Bronchial epithelial cell (primary cell): ENCODE data around the gene SEMA6A. TPM values are rescaled to one million over a fixed set of nuclear protein-coding genes. Genes with fewer than 3 reads are reported as not detected.

Experiments used
- DNase-seq: peaks from one replicate; pipeline ENCODE4 v3.0.0-alpha.2; 2010; ENCODE audit warnings: low read depth
- FAIRE-seq: peaks from 2 replicates; lab custom pipeline; 2011; peaks lifted over from hg19 to GRCh38; lab: Jason Lieb, UNC
- H3K27me3 ChIP-seq: 2 replicates; pipeline ENCODE4 v1.5.1; 2011; ENCODE audit warnings: low read length; ENCODE audit not compliant: control insufficient read depth, insufficient read depth
- H3K36me3 ChIP-seq: 2 replicates; pipeline ENCODE4 v1.5.1; 2011; ENCODE audit warnings: low read length; ENCODE audit not compliant: control insufficient read depth, insufficient read depth
- H3K4me3 ChIP-seq: 2 replicates; pipeline ENCODE4 v1.5.1; 2011; ENCODE audit warnings: mild to moderate bottlenecking, low read depth, low read length, control low read depth
- CTCF ChIP-seq: IDR thresholded peaks from 2 replicates; pipeline ENCODE4 v1.5.1; 2011; ENCODE audit warnings: mild to moderate bottlenecking, moderate library complexity, low read length, control low read depth, inconsistent platforms; ENCODE audit not compliant: insufficient read depth, severe bottlenecking
- total RNA-seq: library from RNA; depleted of rRNA; stranded (reverse); fragments of >200 nt; gene quantifications from 2 replicates; pipeline ENCODE4 v1.2.1, GENCODE V29; 2014

Gene SEMA6A
- total RNA-seq, 1 donor from 2014 or later = 0.53 TPM

DNA sequence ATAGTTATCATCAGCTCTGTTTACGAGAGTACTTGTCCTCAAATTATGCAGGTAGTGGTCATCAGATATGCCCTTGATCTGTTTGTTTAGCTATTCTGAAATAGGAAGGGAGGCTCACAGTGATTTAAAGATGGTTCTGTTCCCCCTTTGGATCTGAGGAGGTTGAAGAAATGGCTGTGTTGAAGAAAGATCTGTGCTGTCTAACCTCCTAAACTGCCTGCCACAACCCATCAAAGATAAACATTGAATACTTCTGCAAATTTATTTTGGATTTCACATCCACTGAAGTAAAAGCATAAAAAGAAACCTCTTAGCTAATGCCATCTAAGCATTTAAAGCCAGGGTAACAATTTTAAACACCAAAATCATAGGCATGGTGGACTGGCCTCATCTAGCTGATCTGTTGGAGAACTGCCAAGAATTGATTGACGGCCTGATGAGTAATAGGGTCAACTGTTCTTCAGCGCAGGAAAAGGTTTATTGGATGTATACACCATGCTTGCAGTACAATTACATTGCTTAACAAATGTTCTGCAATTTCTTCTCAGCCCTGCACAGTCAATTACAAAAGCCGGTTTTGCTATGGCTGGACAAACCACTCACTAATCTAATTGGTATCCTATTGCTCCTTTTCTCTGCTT lies 97.6 kb downstream of the SEMA6A start:
- no peak for TF ChIP-seq CTCF
- Histone ChIP-seq H3K27me3 (no peaks in the 10 kb centered on the region), H3K4me3 (no peak overlapping the region), H3K36me3 (no peaks in the 10 kb centered on the region)
- DNase-seq (peak; percentile 31), FAIRE-seq (no peak)

- no peak for FAIRE-seq
These were observed 99.3 kb downstream of the SEMA6A start for GRCh38 chr5:116475338-116475737.

DNA sequence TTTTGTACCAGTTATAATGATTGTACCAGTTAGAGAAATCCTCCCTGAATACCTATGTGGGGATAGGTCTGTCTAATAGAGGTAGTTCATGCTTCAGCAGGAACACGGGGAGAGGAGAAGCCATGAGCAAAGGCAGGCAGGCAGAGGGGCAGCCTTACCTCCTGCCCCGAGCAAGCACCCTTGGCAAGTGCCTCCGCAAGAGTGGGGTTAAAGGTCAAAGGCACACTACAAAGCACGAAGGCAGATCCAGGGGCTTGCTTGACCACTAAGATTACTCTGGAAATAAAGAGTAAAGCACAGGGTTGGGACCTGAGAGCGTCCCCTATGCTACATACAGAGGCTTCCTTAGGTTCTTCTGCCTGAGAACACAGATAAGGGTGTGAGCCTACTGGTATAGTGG lies 100.9 kb downstream of the SEMA6A start:
- Histone ChIP-seq H3K36me3 (no peaks in the 10 kb centered on the region), H3K27me3 (no peaks in the 10 kb centered on the region), H3K4me3 (no peak overlapping the region)
- no peak for TF ChIP-seq CTCF
- FAIRE-seq (no peak), DNase-seq (no peak)

More at GRCh38 chr5:116475338-116475737, 99.3 kb downstream of the SEMA6A start:
- no peaks in the 10 kb centered on the region for H3K36me3 ChIP-seq
- TF ChIP-seq CTCF = no peak
- no peak for DNase-seq
- H3K27me3 ChIP-seq = no peaks in the 10 kb centered on the region
- no peak overlapping the region for H3K4me3 ChIP-seq

GRCh38 chr5:116472274-116472673 lies 102.3 kb downstream of the SEMA6A start:
- Histone ChIP-seq H3K36me3 (no peaks in the 10 kb centered on the region), H3K27me3 (no peaks in the 10 kb centered on the region), H3K4me3 (no peak overlapping the region)
- no peak for DNase-seq
- FAIRE-seq = no peak
- TF ChIP-seq CTCF = no peak

DNA sequence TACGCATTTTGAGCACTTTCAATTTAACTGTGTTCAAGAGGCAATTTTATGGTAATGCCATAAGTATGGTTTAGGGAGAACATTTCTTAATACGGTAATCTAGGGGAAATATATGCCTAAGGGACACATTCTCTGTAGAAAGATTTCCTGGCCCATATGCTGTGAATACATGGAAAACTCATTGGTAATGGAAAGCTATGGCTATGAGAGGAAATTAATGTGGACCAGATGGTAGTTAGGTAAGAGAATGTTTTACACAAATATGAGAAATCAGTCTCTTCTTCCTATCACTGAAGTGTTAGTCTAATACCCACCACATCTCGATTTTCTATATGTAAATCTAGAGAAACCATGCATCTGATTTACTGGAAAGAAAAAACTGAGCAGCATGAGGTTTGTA lies 105.0 kb downstream of the SEMA6A start:
- Histone ChIP-seq H3K36me3 (no peaks in the 10 kb centered on the region), H3K4me3 (no peak overlapping the region), H3K27me3 (no peaks in the 10 kb centered on the region)
- TF ChIP-seq CTCF = no peak
- no peak for FAIRE-seq
- no peak for DNase-seq

DNA sequence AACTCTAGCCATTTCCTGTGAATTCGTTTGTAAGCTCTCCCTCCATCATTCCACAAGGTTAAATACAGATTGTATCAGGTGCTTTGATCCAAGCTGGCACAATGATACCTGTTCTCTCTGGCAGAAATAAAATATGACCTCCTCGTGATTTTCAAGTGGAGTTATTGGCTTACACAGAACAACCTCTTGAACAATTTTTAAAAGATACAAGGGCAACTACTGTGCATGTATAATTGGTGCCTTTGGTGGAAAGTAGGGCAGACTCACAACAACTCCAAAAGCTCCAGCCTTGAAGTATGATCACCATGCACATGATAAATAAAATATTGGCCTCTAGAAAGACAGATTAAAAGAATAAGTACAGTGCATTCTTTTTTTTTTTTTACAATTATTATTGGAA lies 106.0 kb downstream of the SEMA6A start:
- no peaks in the 10 kb centered on the region for H3K36me3 ChIP-seq
- TF ChIP-seq CTCF = no peak
- FAIRE-seq (no peak), DNase-seq (no peak)
- H3K27me3 ChIP-seq = no peaks in the 10 kb centered on the region
- H3K4me3 ChIP-seq = no peak overlapping the region
